DMS 273 treated with DMSO at 0.1 percent for 48 hours (cell line): Measurements from ENCODE around the gene PAIP1.
A peak's percentile ranks its signal among the peaks of the same experiment; 100 is the strongest.
"Not testable (repeated sequence)": the region's sequence is repeated elsewhere in the genome, so short reads cannot be mapped to it uniquely, and the experiment has no call there.

Source experiments
- DNase-seq: peaks from one replicate; lab custom pipeline; 2025; lab: John Stamatoyannopoulos, UW

The PAIP1 gene, protein sequence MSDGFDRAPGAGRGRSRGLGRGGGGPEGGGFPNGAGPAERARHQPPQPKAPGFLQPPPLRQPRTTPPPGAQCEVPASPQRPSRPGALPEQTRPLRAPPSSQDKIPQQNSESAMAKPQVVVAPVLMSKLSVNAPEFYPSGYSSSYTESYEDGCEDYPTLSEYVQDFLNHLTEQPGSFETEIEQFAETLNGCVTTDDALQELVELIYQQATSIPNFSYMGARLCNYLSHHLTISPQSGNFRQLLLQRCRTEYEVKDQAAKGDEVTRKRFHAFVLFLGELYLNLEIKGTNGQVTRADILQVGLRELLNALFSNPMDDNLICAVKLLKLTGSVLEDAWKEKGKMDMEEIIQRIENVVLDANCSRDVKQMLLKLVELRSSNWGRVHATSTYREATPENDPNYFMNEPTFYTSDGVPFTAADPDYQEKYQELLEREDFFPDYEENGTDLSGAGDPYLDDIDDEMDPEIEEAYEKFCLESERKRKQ

GRCh38 chr5:43556857-43557542 is at the start of gene PAIP1:
Gene PAIP1, minus strand, starts transcription at chr5:43557077. Its CDS starts 231 bp downstream, at chr5:43556846.
- DNase-seq: peak; percentile 68

DNA sequence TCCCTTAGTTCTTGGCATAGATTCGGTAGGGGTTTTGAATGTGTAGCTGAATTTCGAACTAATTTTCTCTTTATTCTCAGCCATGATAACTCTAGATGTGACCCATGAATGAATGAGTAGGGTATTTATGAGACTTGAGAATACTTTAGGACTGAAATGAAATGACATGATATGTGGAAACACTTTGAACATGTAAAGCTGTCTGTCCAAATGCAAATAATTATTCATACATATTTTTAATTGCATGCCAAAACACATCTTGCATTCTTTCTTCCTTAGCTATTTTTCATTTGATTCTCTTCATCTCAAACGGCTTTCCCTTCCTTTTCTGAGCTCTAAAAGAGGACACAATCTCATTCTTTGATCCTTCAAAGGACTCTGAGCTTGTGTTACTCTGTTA is 49.5 kb upstream of the PAIP1 start:
- DNase-seq: no peak

GRCh38 chr5:43604699-43605098 is 47.8 kb upstream of the PAIP1 start:
- no peak for DNase-seq

DNA sequence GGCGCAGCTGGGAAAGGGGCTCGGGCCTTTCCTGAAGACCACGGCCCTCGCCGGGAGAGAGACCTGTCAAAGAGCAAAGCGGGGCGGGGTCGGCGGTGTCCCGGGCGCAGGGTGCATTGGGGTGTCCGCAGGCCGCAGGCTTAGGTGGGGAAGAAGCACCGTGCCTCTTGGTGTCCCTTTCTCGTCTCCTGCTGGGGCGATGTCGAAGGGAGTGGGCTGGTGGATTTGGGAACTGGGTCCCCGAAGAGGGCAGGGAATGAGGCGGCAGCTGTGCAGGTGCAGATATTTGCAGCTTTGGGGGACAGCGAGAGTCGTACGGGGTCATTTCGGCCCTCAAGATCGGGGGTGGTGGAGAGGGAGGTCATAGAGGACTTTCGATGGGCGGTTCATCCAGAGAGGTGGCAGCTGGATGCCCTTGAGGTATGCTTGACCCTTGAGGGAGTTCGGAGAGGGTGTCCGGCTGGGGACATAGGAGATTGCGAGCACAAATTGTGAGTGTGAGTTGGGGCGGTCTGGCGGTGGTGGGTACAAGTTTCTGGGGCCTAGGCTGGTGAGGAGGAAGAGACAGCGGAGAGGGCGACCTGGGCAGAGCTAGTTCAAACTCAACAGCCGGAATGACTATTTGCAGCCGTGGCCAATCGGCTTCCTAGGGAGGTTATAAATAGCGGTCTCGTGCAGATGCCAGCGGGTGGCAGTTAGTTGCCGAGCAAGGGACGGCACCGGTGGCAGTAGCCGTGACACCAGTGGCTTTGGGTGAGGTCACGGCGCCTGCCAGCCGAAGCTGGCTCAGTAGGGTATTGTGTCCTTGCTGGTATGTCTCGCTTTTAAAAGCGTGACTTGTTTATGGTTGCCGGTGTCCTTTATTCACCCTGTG is 46.7 kb upstream of the PAIP1 start:
- DNase-seq: no peak

DNA sequence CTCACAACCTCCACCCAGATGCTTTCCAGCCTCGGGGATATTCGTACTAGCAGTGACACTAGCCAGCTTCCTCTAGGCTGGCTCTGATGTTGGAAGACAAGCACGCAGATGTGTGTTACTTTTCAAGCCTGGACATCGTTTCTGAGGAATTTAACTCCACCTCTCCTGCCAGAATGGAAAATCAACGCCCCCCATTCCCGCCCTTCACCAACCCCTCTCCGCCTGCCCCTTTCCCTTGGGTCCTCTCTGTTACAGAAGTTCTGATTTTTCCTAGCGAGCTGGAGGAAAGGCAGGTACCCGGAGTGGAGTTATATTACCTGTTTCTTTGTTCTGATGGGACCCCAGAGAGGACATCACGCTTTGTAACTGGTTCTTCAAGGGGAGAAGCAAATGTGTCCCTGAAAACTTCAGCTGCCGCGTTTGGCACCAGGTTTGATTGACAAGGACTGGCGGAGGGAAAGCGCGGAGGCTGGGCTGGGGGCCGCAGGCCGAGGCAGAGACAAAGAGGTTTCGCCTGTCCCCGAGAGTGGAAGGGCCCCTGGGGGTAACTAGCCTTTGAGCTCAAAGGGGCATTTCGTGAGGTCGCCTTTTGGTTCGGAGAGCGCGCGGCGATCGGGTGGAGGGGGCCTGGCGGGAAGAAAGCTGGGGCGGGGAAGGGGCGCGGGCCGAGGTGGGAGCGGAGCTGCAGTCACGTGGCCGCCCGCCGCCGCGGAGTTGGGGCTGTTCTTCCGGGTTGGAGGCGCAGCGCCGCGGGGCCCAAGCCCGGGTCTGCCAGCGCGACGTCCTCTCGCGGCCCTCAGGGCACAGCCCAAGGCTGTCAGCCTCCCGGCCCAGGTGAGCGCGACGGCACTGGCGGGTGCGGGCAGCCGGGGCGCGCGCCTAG is 45.8 kb upstream of the PAIP1 start, which contains the start of gene NNT:
TSS of gene NNT (plus strand) at position 720 of the 883 bp plus-strand sequence. CDS start 6,016 bp downstream, outside the sequence.
- peak; percentile 47 for DNase-seq

GRCh38 chr5:43601454-43602260 is 44.8 kb upstream of the PAIP1 start:
- no peak for DNase-seq

DNA sequence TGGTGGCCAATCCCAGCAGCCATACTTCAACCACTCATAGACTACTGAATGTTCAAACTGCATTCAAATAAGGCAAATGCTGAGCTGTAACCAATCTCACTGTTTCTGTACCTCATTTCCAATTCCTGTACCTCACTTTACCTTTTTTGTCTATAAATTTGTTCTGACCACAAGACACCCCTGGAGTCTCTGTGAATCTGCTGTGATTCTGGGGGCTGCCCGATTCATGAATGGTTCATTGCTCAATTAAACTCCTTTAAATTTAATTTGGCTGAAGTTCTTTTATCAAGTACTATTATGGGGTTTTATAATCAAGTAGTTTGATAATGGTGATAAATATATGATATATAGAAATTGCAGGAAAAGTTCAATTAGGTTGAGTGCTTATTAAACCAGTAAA is 42.0 kb upstream of the PAIP1 start:
- DNase-seq: not testable (repeated sequence)

- DNase-seq: no peak
These were observed 35.5 kb upstream of the PAIP1 start for GRCh38 chr5:43592363-43592762.

GRCh38 chr5:43590700-43591099 is 33.8 kb upstream of the PAIP1 start:
- no peak for DNase-seq

DNA sequence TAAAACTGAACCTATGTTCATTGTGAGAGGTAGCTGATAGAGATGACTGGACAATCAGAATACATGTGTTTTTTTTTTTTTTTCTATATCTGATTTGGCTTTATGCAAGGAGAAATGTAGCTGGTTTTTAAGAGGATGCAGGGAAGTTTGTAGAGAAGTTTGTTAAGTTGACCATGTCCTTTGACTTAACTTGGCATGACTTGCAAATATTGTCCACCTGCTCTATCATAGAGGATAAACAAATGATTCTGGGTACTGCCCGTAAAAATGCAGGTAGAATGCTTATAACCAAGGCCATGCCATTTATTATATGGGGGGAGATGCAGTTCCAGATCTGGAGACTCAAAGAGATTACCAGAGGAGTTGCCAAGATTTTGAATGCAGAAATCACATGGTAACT is 32.4 kb upstream of the PAIP1 start:
- DNase-seq: no peak

DNA sequence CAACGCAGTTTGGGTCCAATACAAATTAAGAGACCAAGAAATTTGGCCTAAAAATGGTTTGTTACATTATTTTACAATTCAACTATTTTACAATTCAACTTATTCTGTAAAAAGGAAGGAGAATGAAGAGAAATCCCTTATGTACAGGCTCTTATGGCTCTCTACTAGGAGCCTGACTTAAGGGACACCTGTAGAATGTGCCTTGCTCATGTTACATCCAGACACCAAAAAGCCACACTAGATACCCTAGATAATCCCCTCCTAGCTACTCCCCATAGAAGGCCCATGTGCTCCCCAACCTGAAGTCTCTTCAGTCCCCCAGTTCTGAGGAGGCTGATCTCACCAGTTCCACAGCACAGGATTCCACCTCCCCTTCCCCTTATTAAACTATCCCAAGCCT is 32.0 kb upstream of the PAIP1 start:
- DNase-seq: no peak

GRCh38 chr5:43584166-43584699 is 27.4 kb upstream of the PAIP1 start:
- DNase-seq: no peak

GRCh38 chr5:43583724-43584123 is 26.8 kb upstream of the PAIP1 start:
- no peak for DNase-seq

DNA sequence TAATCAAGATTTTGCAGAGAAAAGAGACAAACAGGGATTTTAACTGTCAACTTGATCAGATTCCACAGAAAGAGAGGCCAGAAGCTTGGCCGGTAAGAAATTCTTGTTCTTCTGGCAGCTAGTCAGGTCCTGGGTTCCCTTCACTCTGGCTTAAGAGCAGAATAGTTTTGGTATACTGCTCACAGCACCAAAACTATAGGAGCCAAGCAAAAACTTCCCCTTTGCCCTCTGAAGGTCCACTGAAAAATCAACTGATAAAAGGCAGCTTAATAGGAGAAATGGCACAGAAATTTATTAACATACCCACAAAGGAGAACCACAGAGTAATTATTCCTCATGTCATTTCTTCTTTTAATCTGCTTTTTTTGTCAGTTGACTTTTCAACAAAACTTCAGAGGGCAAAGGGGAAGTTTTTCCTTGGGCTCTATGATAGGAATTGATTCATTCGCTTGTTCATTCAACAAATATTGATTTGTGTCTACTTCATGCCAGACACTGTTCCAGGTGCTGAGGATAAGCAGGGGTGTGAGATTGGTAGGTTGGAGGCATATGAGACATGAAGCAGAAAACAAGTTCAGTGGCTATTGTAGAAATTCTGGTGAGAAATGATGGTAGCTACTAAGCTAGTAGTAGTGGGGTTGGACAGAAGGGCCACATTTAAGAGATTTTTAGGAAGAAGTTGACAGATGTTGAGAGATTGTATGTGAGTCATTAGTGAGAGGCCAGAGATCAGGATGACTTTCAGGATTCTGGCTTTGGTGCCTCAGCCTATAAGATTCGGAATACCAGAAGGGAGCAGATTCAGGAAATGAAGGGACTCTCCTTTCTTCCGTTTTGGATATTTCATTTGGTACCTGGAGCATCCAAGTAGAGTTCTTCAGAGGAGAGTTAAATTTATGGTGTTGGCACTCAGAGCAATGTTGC is 25.5 kb upstream of the PAIP1 start:
- no peak for DNase-seq

DNA sequence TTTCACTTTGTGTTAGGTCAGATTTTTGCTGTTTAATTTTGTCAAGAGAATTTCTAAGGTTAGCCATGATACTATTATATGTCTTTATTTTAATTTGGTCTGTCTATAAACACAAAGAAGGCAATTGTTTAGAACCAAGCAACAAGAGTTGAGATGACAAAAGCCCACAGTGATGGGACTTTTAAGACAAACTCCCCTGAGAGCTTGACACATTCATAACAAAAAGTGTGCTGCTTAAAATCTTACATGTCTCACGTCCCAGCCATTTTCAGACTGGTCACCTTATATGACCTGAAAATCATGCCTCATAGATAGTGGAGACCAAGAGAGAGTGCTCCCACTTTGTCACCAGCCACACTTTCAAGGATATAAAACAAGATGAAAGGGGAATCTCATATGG is 24.5 kb upstream of the PAIP1 start:
- DNase-seq: no peak

GRCh38 chr5:43580402-43581210 is 23.7 kb upstream of the PAIP1 start:
- not testable (repeated sequence) for DNase-seq

- no peak for DNase-seq
These were observed 16.2 kb upstream of the PAIP1 start for GRCh38 chr5:43573058-43573457.

DNA sequence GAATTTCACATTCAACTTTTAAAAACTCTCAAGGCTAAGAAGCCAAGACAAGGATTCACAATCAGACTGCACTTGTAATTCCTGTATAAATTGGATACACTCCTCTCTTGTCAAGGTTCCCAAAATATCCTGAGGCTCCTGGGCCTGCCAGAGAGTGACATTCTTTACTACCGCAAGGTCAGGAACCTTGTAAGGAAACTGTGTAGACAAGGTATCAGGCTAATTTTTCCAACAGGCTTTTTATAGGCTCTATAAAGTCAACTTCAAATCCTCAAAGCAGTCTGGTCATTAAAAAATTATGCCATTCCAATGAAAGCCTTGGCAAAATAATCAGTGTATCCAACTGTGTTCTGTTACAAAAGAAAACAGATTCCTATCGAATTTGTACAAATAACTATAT is 15.5 kb upstream of the PAIP1 start:
- no peak for DNase-seq
